Glutamatergic neuron (in vitro differentiated cells): ENCODE data around the gene IGSF23. TPM values are rescaled to one million over a fixed set of nuclear protein-coding genes. Genes with fewer than 3 reads are reported as not detected.

Experiments
- DNase-seq: peaks from one replicate; pipeline ENCODE4 v3.0.0; 2022
- H3K27ac Mint-ChIP-seq: one replicate; pipeline ENCODE4 v1.8.0; 2020; ENCODE audit warnings: mild to moderate bottlenecking, mixed read lengths, inconsistent platforms; ENCODE audit not compliant: unreplicated experiment
- H3K27me3 Mint-ChIP-seq: one replicate; pipeline ENCODE4 v1.8.0; 2020; ENCODE audit warnings: mild to moderate bottlenecking, moderate library complexity, mixed read lengths, inconsistent platforms; ENCODE audit not compliant: unreplicated experiment
- H3K36me3 Mint-ChIP-seq: one replicate; pipeline ENCODE4 v1.8.0; 2020; ENCODE audit warnings: mild to moderate bottlenecking, mixed read lengths, inconsistent platforms; ENCODE audit not compliant: unreplicated experiment
- H3K4me1 Mint-ChIP-seq: one replicate; pipeline ENCODE4 v1.8.0; 2020; ENCODE audit warnings: mild to moderate bottlenecking, low read depth, mixed read lengths, inconsistent platforms; ENCODE audit not compliant: unreplicated experiment
- H3K4me3 Mint-ChIP-seq: one replicate; pipeline ENCODE4 v1.8.0; 2020; ENCODE audit warnings: mild to moderate bottlenecking, mixed read lengths, inconsistent platforms; ENCODE audit not compliant: unreplicated experiment
- H3K9me3 Mint-ChIP-seq: one replicate; pipeline ENCODE4 v1.8.0; 2020; ENCODE audit warnings: mild to moderate bottlenecking, moderate library complexity, mixed read lengths, inconsistent platforms; ENCODE audit not compliant: unreplicated experiment
- CTCF ChIP-seq: fragments of 200-600 bp; sonication (generic); IDR thresholded peaks from one replicate; pipeline ENCODE4 v1.5.0; 2021; ENCODE audit not compliant: partially characterized antibody, unreplicated experiment
- total RNA-seq: library from RNA; stranded (reverse); fragmentation: NEBNext Ultra II Directional; extraction: Animal tissue kit (Norgen Biotek cat#: 25700); gene quantifications from one replicate; pipeline ENCODE4 v1.2.1, GENCODE V29; 2021; ENCODE audit not compliant: unreplicated experiment

Gene IGSF23
- total RNA-seq, 1 donor from 2014 or later: not detected

- DNase-seq: no peak
- no peaks in the 10 kb centered on the region for H3K36me3 Mint-ChIP-seq
- TF ChIP-seq CTCF: no peak
- H3K27me3 Mint-ChIP-seq: peaks cover 2% of the 10 kb centered on the region
- H3K27ac Mint-ChIP-seq: no peak overlapping the region
- peaks cover 3% of the 10 kb centered on the region for H3K4me1 Mint-ChIP-seq
- peaks cover 3% of the 10 kb centered on the region for H3K9me3 Mint-ChIP-seq
- H3K4me3 Mint-ChIP-seq: no peak overlapping the region
Measured at GRCh38 chr19:44598355-44598754, 15.0 kb upstream of the IGSF23 start.

GRCh38 chr19:44598880-44599279 lies 14.5 kb upstream of the IGSF23 start:
- Mint-ChIP-seq H3K27ac (no peak overlapping the region), H3K4me3 (no peak overlapping the region), H3K4me1 (peaks cover under 1% of the 10 kb centered on the region), H3K9me3 (peaks cover 3% of the 10 kb centered on the region), H3K27me3 (peaks cover 2% of the 10 kb centered on the region), H3K36me3 (no peaks in the 10 kb centered on the region)
- no peak for DNase-seq
- no peak for TF ChIP-seq CTCF

- no peak for DNase-seq
- no peak overlapping the region for H3K4me3 Mint-ChIP-seq
- no peak overlapping the region for H3K27ac Mint-ChIP-seq
- peaks cover 3% of the 10 kb centered on the region for H3K9me3 Mint-ChIP-seq
- no peaks in the 10 kb centered on the region for H3K36me3 Mint-ChIP-seq
- TF ChIP-seq CTCF: no peak
- peaks cover 2% of the 10 kb centered on the region for H3K27me3 Mint-ChIP-seq
- no peaks in the 10 kb centered on the region for H3K4me1 Mint-ChIP-seq
Measured at GRCh38 chr19:44600466-44600865, 12.9 kb upstream of the IGSF23 start.

GRCh38 chr19:44602081-44602480 lies 11.3 kb upstream of the IGSF23 start:
- Mint-ChIP-seq H3K36me3 (no peaks in the 10 kb centered on the region), H3K4me3 (no peak overlapping the region), H3K27me3 (peaks cover 2% of the 10 kb centered on the region), H3K27ac (no peak overlapping the region), H3K4me1 (no peaks in the 10 kb centered on the region), H3K9me3 (peaks cover 2% of the 10 kb centered on the region)
- no peak for TF ChIP-seq CTCF
- DNase-seq: no peak

GRCh38 chr19:44603201-44603945 lies 10.0 kb upstream of the IGSF23 start:
- peaks cover 2% of the 10 kb centered on the region for H3K27me3 Mint-ChIP-seq
- H3K9me3 Mint-ChIP-seq: no peaks in the 10 kb centered on the region
- no peak for DNase-seq
- H3K27ac Mint-ChIP-seq: no peak overlapping the region
- no peaks in the 10 kb centered on the region for H3K4me1 Mint-ChIP-seq
- no peak overlapping the region for H3K4me3 Mint-ChIP-seq
- H3K36me3 Mint-ChIP-seq: no peaks in the 10 kb centered on the region
- no peak for TF ChIP-seq CTCF
